ENCODE results near the gene PDZK1.
"Not testable (repeated sequence)": the region's sequence is repeated elsewhere in the genome, so short reads cannot be mapped to it uniquely, and the experiment has no call there.

PDZK1 gene

DNA sequence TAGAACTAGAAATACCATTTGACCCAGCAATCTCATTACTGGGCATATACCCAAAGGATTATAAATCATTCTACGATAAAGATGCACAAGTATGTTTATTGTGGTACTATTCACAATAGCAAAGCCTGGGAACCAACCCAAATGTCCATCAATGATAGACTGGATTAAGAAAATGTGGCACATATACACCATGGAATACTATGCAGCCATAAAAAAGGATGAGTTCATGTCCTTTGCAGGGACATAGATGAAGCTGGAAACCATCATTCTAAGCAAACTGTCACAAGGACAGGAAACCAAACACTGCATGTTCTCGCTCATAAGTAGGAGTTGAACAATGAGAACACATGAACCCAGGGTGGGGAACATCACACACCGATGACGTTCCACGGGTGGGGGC is 19.0 kb upstream of the PDZK1 start:
- not testable (repeated sequence) for H3K9me3 ChIP-seq (ENCODE audit: control insufficient read depth, insufficient read depth, low read length); H3K27me3 ChIP-seq (ENCODE audit: control insufficient read depth, insufficient read depth, low read length); H3K27ac ChIP-seq (ENCODE audit: low read depth, low read length); H3K4me3 ChIP-seq (ENCODE audit: low read depth, low read length); H3K36me3 ChIP-seq (ENCODE audit: control insufficient read depth, insufficient read depth, low read length); H3K9ac ChIP-seq (ENCODE audit: low read depth, low read length); H3K4me1 ChIP-seq (ENCODE audit: control insufficient read depth, insufficient read depth, low read length)

DNA sequence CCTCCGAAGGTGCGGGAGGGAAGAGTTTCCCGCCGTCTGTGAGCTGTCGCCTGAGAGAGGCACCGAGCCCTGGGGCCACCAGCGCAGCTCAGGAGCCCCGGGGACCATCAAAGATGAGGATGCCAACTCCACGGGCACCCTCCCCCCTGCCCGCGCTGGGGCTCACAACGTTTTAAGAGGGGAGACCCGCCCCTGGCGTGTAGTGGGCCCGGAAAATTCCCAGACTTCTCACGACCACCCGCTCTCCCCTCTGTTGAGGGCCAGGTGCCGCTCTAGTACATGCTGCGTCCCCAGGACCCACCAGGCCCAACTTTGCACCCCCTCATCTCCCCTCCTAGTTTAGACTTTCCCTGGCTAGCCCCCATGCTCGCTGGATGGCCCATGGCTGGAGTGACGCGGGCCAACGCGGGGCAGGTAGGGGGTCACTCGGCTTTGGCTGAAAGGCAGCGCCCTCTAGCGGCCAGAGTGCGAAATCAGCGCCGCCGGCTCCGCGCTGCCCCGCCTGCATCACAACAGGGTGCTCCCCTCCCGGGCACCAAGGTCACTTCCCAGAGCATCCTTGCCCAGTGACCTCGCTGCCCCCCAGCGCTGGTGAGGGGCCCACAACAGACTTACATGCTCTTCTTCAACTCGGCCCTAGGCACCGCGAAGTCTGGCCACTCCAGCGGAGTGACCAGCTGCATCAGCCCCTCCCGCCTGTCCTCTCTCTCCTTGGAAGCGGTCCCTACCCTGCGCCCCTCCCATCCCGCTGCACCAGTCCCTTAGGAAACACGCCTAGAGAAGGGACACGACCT is 13.9 kb upstream of the PDZK1 start:
- H3K9me3 ChIP-seq (ENCODE audit: control insufficient read depth, insufficient read depth, low read length): no peaks in the 10 kb centered on the region
- peaks cover 21% of the 10 kb centered on the region for H3K27me3 ChIP-seq (ENCODE audit: control insufficient read depth, insufficient read depth, low read length)
- no peaks in the 10 kb centered on the region for H3K36me3 ChIP-seq (ENCODE audit: control insufficient read depth, insufficient read depth, low read length)
- no peak overlapping the region for H3K9ac ChIP-seq (ENCODE audit: low read depth, low read length)
- H3K4me1 ChIP-seq (ENCODE audit: control insufficient read depth, insufficient read depth, low read length): no peaks in the 10 kb centered on the region
- H3K4me3 ChIP-seq (ENCODE audit: low read depth, low read length): peak overlapping the region; percentile 59
- H3K27ac ChIP-seq (ENCODE audit: low read depth, low read length): no peak overlapping the region

DNA sequence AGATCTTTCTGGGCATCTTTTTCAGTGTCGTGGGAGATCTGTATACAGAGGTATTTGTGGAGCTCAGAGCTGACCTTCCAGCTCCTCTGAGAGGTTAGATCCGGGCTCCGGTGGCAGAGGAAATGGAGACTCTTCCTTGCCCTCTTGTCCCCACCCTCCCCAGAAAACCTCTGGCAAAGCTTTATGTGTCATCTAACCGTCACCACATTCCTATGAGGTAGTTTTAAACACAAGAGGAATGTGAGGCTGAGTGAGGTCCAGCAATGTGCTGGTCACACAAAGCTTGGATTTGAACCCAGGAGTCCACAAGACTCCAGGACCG is 13.3 kb upstream of the PDZK1 start:
- Histone ChIP-seq H3K27ac (ENCODE audit: low read depth, low read length) (no peak overlapping the region), H3K36me3 (ENCODE audit: control insufficient read depth, insufficient read depth, low read length) (no peaks in the 10 kb centered on the region), H3K9ac (ENCODE audit: low read depth, low read length) (no peak overlapping the region), H3K4me1 (ENCODE audit: control insufficient read depth, insufficient read depth, low read length) (no peaks in the 10 kb centered on the region), H3K27me3 (ENCODE audit: control insufficient read depth, insufficient read depth, low read length) (peaks cover 21% of the 10 kb centered on the region), H3K9me3 (ENCODE audit: control insufficient read depth, insufficient read depth, low read length) (no peaks in the 10 kb centered on the region), H3K4me3 (ENCODE audit: low read depth, low read length) (peak overlapping the region; percentile 59; the same call in 1 of the 2 replicates)

DNA sequence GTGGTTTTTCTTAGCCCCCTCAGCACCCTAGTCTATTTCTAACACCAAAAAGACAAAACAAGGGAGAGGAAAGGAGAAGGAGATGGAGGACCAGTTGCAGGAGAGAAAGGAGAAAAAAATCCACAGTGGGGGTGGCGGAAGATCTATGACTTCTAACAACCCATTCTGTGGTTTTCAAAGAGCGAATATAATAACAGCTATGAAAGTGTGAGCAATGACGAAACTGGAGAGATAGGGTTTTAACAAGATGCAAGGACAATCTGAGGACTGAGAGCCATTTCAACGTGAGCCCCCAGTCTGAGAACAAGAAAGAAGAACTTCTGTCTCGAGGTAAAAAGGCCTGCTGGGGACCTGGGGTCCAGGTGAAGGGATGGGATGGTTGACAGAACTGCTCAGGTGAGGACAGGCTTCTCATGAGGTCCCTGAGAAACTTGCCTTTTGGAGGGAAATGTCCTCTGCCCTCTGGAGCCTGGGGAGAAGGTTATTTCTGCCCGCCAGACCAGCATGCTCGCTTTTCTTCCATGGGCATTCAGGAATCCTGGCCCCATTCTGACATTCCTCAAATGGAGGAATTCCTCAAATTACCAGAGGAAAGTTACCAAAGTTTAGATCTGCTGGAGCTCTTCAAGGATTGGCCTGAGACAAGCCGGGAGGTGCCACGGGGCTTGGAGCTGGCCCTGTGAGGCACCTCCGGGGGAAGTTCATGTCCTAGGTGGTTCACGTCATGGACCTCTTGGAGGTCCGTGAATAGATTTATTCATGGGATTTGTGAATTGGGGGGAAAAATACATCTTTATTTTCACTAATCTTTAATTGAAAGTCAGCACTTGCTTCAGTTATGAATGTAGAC is 12.3 kb upstream of the PDZK1 start, which contains the start of gene CD160:
Gene CD160, plus strand, starts transcription at position 270 of the 850 bp plus-strand sequence. CDS start 8,829 bp downstream, outside the sequence.
- Histone ChIP-seq H3K9ac (ENCODE audit: low read depth, low read length) (no peak within 1 kb of the TSS), H3K4me1 (ENCODE audit: control insufficient read depth, insufficient read depth, low read length) (no peaks in the 10 kb centered on the region), H3K27ac (ENCODE audit: low read depth, low read length) (no peak within 1 kb of the TSS)

DNA sequence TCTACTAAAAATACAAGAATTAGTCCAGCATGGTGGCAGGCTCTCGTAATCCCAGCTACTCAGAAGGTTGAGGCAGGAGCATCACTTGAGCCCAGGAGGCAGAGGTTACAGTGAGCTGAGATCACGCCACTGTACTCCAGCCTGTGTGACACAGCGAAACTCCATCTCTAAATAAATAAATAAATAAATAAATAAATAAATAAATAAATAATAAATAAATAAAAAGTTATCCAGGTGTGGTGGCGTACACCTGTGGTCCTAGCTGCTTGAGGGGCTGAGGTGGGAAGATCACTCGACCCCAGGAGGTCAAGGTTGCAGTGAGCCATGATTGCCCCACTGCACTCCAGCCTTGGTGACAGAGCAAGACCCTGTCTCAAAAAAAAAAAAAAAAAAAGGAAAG is 11.3 kb upstream of the PDZK1 start:
- H3K4me1 ChIP-seq (ENCODE audit: control insufficient read depth, insufficient read depth, low read length); H3K27ac ChIP-seq (ENCODE audit: low read depth, low read length); H3K36me3 ChIP-seq (ENCODE audit: control insufficient read depth, insufficient read depth, low read length); H3K9me3 ChIP-seq (ENCODE audit: control insufficient read depth, insufficient read depth, low read length); H3K4me3 ChIP-seq (ENCODE audit: low read depth, low read length); H3K9ac ChIP-seq (ENCODE audit: low read depth, low read length): not testable (repeated sequence)
- peaks cover 21% of the 10 kb centered on the region for H3K27me3 ChIP-seq (ENCODE audit: control insufficient read depth, insufficient read depth, low read length)

More for the DNA sequence above, 12.3 kb upstream of the PDZK1 start, which contains the start of gene CD160:
- no peak within 1 kb of the TSS for H3K4me3 ChIP-seq (ENCODE audit: low read depth, low read length)
- peaks cover 21% of the 10 kb centered on the region for H3K27me3 ChIP-seq (ENCODE audit: control insufficient read depth, insufficient read depth, low read length)
- H3K36me3 ChIP-seq (ENCODE audit: control insufficient read depth, insufficient read depth, low read length): no peaks in the 10 kb centered on the region
- H3K9me3 ChIP-seq (ENCODE audit: control insufficient read depth, insufficient read depth, low read length): no peaks in the 10 kb centered on the region

DNA sequence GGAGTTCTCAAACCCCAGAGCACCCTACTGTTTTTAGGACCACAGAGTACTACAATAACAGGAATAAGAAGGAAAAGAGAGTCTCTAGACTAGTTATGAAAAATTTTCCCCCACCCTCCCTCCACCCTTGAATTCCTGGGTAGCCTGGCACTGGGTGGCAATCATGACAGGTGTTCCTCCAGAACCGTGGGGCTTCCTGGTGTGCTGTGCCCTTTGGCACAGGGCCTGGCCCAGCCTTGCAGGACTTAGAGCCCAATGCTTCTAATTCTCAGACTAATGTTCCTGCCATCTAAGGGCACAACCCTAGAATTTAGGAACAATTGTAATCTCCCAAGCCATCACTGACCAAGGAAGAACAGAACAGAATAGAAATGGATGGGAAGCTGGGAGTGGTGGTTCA is 10.7 kb upstream of the PDZK1 start:
- Histone ChIP-seq H3K27ac (ENCODE audit: low read depth, low read length) (no peak overlapping the region), H3K27me3 (ENCODE audit: control insufficient read depth, insufficient read depth, low read length) (peaks cover 21% of the 10 kb centered on the region)

DNA sequence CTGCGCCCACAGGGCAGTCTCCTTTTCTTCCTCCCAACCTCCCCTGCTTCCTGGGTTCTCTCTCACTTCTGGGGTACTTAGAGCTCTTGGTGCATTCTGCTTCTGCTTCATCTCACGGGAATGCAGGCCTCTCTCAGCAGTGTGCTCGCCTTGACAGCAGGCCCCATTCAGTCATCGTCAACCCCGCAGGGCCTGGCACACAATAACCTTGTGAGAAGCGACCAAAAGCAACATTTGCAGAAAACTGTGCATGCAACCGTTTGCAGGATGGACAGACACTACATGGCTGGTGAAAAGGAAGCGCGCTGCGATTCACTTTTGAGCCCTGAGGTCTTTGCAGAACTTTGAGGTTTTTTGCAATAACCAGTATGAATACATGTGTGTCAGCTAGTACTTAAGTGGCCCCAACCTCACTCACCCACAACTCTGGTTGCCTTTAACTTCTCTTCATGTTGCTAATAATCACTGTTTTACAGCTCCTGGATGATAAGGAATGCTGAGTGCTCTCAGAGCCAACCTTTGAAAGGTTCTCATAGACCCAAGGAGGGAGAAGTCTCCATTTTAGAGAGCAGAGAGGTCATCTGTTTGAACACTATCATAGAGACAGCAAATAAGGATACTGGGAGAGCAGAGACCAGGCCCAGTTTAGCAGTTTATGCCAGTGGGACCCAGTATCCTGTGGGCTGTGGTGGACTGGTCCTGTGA is 9.6 kb upstream of the PDZK1 start:
- H3K4me3 ChIP-seq (ENCODE audit: low read depth, low read length): no peak overlapping the region
- H3K27me3 ChIP-seq (ENCODE audit: control insufficient read depth, insufficient read depth, low read length): peaks cover 21% of the 10 kb centered on the region
- H3K9me3 ChIP-seq (ENCODE audit: control insufficient read depth, insufficient read depth, low read length): no peaks in the 10 kb centered on the region
- H3K4me1 ChIP-seq (ENCODE audit: control insufficient read depth, insufficient read depth, low read length): no peaks in the 10 kb centered on the region
- H3K36me3 ChIP-seq (ENCODE audit: control insufficient read depth, insufficient read depth, low read length): no peaks in the 10 kb centered on the region
- H3K9ac ChIP-seq (ENCODE audit: low read depth, low read length): no peak overlapping the region
- no peak overlapping the region for H3K27ac ChIP-seq (ENCODE audit: low read depth, low read length)

More for the DNA sequence above, 10.7 kb upstream of the PDZK1 start:
- Histone ChIP-seq H3K36me3 (ENCODE audit: control insufficient read depth, insufficient read depth, low read length) (no peaks in the 10 kb centered on the region), H3K9ac (ENCODE audit: low read depth, low read length) (no peak overlapping the region), H3K9me3 (ENCODE audit: control insufficient read depth, insufficient read depth, low read length) (no peaks in the 10 kb centered on the region), H3K4me1 (ENCODE audit: control insufficient read depth, insufficient read depth, low read length) (no peaks in the 10 kb centered on the region), H3K4me3 (ENCODE audit: low read depth, low read length) (no peak overlapping the region)

DNA sequence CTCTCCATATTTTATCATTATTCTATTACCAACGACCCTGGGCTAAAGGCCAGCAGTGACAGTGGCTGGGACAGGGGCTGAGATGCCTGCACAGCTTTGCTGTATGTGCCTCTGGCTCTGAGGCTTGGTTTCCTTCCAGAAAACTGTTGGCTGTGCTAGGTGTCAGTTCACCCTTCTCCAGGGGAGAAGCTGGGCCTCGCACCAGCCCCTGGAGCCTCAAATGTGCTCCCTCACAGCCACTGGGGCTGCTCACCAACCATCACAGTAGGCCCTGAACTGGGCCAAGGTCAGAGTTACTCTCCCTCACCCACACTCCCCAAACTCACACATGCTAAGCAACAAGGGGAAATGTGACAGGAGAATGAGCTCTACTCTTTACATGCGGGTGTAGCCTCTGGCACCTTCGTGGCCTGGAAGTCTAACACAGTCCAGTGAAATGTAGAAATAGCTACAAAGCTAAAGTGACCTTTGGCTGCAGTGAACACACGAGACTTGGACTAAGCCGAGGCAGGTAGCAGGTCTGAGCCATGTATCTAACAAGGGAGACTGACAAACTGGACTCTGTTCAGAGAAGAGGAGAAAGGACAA is 7.5 kb upstream of the PDZK1 start:
- Histone ChIP-seq H3K9me3 (ENCODE audit: control insufficient read depth, insufficient read depth, low read length) (no peaks in the 10 kb centered on the region), H3K27ac (ENCODE audit: low read depth, low read length) (no peak overlapping the region), H3K9ac (ENCODE audit: low read depth, low read length) (no peak overlapping the region), H3K36me3 (ENCODE audit: control insufficient read depth, insufficient read depth, low read length) (no peaks in the 10 kb centered on the region), H3K4me1 (ENCODE audit: control insufficient read depth, insufficient read depth, low read length) (no peaks in the 10 kb centered on the region), H3K4me3 (ENCODE audit: low read depth, low read length) (no peak overlapping the region), H3K27me3 (ENCODE audit: control insufficient read depth, insufficient read depth, low read length) (peaks cover 5% of the 10 kb centered on the region; the same call in 1 of the 2 replicates)

DNA sequence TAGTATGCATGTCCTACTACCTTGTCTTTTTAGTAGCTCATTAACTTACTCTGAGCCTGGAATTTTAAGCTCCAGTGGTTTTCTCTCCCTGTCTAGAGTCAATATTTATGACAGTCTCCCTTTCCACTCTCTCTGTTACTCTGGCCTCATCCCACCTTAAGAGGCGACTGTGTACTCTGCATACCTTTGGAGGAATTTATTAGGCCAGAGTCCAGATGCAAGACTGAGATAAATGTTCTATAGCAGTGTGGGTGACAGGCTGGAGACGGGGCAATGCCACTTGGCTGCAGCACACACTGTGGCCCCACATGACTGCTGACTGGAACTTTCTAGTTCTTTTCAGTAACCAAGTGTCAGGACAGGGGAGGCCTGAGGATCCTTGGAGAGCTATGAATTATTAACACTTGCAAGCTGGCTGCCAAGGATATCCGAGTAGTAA is 4.1 kb upstream of the PDZK1 start:
- peaks cover 7% of the 10 kb centered on the region for H3K4me1 ChIP-seq (ENCODE audit: control insufficient read depth, insufficient read depth, low read length)
- H3K9me3 ChIP-seq (ENCODE audit: control insufficient read depth, insufficient read depth, low read length): no peaks in the 10 kb centered on the region
- H3K9ac ChIP-seq (ENCODE audit: low read depth, low read length): no peak overlapping the region
- peak overlapping the region; percentile 25 for H3K27ac ChIP-seq (ENCODE audit: low read depth, low read length)
- H3K4me3 ChIP-seq (ENCODE audit: low read depth, low read length): no peak overlapping the region
- H3K27me3 ChIP-seq (ENCODE audit: control insufficient read depth, insufficient read depth, low read length): no peaks in the 10 kb centered on the region
- no peaks in the 10 kb centered on the region for H3K36me3 ChIP-seq (ENCODE audit: control insufficient read depth, insufficient read depth, low read length)

DNA sequence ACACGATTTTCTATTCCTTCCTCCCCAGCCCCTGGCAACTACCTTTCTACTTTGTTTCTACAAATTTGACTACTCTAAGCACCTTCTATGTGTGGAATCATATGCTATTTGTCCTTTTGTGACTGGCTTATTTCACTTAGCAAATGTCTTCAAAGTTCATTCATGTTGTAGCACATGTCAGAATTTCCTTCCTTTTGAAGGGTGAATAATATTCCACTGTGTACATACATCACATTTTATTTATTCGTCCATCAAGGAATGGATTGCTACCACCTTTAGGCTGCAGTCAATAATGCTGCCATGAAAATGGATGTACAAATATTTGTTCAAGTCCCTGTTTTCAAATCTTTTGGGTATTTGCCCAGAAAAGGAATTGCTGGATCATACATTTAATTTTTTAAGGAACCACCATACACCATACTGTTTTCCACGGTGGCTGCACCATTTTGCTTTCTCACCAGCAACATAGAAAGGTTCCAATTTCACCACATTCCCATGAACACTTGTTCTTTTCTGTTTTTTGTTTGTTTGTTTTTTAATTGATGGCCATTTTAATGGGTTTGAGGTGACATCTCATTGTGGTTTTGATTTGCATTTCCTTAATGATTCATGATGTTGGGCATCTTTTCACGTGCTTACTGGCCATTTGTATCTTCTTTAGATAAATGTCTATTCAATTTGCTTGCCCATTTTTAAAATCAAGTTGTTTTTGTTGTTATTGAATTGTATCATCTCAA is 3.3 kb upstream of the PDZK1 start:
- H3K4me3 ChIP-seq (ENCODE audit: low read depth, low read length): no peak overlapping the region
- no peak overlapping the region for H3K9ac ChIP-seq (ENCODE audit: low read depth, low read length)
- no peaks in the 10 kb centered on the region for H3K36me3 ChIP-seq (ENCODE audit: control insufficient read depth, insufficient read depth, low read length)
- no peaks in the 10 kb centered on the region for H3K9me3 ChIP-seq (ENCODE audit: control insufficient read depth, insufficient read depth, low read length)
- H3K27ac ChIP-seq (ENCODE audit: low read depth, low read length): no peak overlapping the region
- no peaks in the 10 kb centered on the region for H3K27me3 ChIP-seq (ENCODE audit: control insufficient read depth, insufficient read depth, low read length)
- peaks cover 7% of the 10 kb centered on the region for H3K4me1 ChIP-seq (ENCODE audit: control insufficient read depth, insufficient read depth, low read length)
